Measurements from ENCODE around the gene MAST4. TPM values are rescaled to one million over a fixed set of nuclear protein-coding genes. Genes with fewer than 3 reads are reported as not detected.
"Not testable (repeated sequence)": the region's sequence is repeated elsewhere in the genome, so short reads cannot be mapped to it uniquely, and the experiment has no call there.

Gene MAST4
- polyA plus RNA-seq, 1 experiment: 11.6 TPM

DNA sequence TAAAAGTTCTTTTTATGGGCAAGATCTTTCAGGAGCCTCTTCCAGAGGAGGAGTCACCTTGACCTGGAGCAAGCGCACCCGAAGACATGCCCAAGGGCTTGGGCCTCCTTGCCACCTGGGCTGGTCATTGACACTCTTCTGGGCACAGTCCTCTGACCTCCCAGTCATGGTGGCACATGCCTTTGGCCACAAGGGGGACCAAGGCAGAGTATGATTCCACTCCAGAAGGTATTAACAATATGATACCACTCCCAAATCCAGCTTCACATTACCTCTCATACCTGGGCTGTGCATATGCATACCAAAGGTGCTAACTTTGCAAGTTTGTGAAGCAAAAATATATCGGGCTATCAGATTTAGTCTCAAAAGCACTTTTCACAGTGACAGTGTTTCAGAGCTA, 84.6 kb downstream of the MAST4 start:
- no peak overlapping the region for H3K27ac ChIP-seq (ENCODE audit: low read depth, low read length)
- CTCF ChIA-PET: no interaction called here
- TF ChIP-seq, protein P1, sequence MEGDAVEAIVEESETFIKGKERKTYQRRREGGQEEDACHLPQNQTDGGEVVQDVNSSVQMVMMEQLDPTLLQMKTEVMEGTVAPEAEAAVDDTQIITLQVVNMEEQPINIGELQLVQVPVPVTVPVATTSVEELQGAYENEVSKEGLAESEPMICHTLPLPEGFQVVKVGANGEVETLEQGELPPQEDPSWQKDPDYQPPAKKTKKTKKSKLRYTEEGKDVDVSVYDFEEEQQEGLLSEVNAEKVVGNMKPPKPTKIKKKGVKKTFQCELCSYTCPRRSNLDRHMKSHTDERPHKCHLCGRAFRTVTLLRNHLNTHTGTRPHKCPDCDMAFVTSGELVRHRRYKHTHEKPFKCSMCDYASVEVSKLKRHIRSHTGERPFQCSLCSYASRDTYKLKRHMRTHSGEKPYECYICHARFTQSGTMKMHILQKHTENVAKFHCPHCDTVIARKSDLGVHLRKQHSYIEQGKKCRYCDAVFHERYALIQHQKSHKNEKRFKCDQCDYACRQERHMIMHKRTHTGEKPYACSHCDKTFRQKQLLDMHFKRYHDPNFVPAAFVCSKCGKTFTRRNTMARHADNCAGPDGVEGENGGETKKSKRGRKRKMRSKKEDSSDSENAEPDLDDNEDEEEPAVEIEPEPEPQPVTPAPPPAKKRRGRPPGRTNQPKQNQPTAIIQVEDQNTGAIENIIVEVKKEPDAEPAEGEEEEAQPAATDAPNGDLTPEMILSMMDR (IDR thresholded peaks at IDR 0.05; ENCODE audit: low read depth, low read length): no peak

DNA sequence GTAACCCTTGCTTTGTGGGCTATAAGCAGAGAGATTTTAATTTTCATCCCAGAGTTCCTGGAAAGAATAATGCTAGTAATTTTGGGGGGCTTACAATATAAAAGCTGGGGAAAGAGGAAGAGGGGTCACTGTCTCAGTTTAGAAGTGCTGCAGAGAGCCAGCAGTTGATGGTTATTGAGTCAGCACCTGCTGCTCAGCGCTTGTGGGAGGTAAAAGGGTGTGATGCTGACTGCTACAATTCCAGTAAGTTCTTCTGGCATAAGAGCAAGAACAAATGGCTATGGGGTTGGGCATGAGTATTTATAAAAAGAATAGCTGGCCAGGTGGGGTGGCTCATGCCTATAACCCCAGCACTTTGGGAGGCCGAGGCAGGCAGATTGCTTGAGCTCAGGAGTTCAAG, 88.5 kb downstream of the MAST4 start:
- H3K27ac ChIP-seq (ENCODE audit: low read depth, low read length): no peak overlapping the region
- TF ChIP-seq, protein P1 (IDR thresholded peaks at IDR 0.05; ENCODE audit: low read depth, low read length): no peak
- no peaks in the 10 kb centered on the region for H3K27me3 ChIP-seq (ENCODE audit: control insufficient read depth, insufficient read depth, low read length)
- H3K9me3 ChIP-seq (ENCODE audit: control insufficient read depth, insufficient read depth, low read length): no peaks in the 10 kb centered on the region
- H3K4me3 ChIP-seq (ENCODE audit: low read depth, low read length): no peak overlapping the region
- no peak for DNase-seq (ENCODE audit: low read depth, low spot score)
- ChIA-PET CTCF (no interaction called here), POLR2A (no interaction called here)

More for the DNA sequence above, 84.6 kb downstream of the MAST4 start:
- no peak for DNase-seq (ENCODE audit: low read depth, low spot score)
- H3K4me3 ChIP-seq (ENCODE audit: low read depth, low read length): no peak overlapping the region
- no peaks in the 10 kb centered on the region for H3K27me3 ChIP-seq (ENCODE audit: control insufficient read depth, insufficient read depth, low read length)
- no peaks in the 10 kb centered on the region for H3K9me3 ChIP-seq (ENCODE audit: control insufficient read depth, insufficient read depth, low read length)
- POLR2A ChIA-PET: no interaction called here

DNA sequence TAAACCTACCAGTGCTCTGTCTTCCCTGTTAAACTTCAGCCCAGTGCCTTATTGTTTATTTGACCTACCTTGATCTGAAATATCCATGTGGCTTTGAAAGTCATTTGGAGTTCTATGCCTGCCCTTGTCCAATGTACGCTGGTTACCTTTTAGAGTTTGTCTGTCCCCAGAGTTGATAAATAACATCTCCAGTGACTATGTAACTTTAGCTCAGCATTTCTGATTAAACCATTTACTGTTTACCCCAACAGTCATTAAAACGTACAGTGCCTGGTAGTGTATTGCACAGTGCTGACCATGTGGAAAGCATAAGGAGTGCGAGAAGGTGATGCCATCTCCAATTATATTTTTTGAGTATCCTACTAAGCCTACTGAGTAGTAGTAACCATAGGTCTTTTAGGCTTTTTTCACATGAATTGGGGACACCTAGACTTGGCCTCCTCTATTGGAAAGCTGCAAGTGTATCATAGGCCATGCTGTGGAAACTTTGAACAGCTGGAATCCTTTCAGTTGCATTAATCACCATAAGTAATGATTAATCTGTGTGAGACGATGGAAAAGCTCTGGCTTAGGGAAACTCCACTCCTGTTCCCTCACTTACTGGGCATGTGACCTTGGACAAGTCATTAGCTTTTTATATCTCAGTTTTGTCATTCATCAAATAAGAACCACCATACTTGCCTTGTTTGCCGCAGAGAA, 93.5 kb downstream of the MAST4 start:
- POLR2A ChIA-PET: no interaction called here
- TF ChIP-seq, protein P1 (IDR thresholded peaks at IDR 0.05; ENCODE audit: low read depth, low read length): no peak
- H3K27ac ChIP-seq (ENCODE audit: low read depth, low read length): no peak overlapping the region
- no peaks in the 10 kb centered on the region for H3K9me3 ChIP-seq (ENCODE audit: control insufficient read depth, insufficient read depth, low read length)
- no peak overlapping the region for H3K4me3 ChIP-seq (ENCODE audit: low read depth, low read length)
- CTCF ChIA-PET: no interaction called here
- DNase-seq (ENCODE audit: low read depth, low spot score): no peak
- H3K27me3 ChIP-seq (ENCODE audit: control insufficient read depth, insufficient read depth, low read length): no peaks in the 10 kb centered on the region

GRCh38 chr5:66694036-66694435, 97.8 kb downstream of the MAST4 start:
- Histone ChIP-seq H3K27ac (ENCODE audit: low read depth, low read length) (no peak overlapping the region), H3K4me3 (ENCODE audit: low read depth, low read length) (no peak overlapping the region), H3K27me3 (ENCODE audit: control insufficient read depth, insufficient read depth, low read length) (no peaks in the 10 kb centered on the region), H3K9me3 (ENCODE audit: control insufficient read depth, insufficient read depth, low read length) (no peaks in the 10 kb centered on the region)
- ChIA-PET POLR2A (no interaction called here), CTCF (no interaction called here)
- DNase-seq (ENCODE audit: low read depth, low spot score): no peak
- TF ChIP-seq, protein P1 (IDR thresholded peaks at IDR 0.05; ENCODE audit: low read depth, low read length): no peak

DNA sequence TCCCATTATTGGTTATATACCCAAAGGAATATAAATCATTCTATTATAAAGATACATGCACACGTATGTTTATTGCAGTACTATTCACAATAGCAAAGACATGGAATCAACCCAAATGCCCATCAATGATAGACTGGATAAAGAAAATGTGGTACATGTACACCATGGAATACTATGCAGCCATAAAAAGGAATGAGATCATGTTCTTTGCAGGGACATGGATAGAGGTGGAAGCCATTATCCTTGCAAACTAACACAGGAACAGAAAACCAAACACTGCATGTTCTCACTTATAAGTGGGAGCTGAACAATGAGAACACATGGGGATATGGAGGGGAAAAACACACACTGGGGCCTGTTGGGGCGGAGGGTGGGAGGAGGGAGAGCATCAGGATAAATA, 99.6 kb downstream of the MAST4 start:
- CTCF ChIA-PET; H3K27ac ChIP-seq (ENCODE audit: low read depth, low read length); POLR2A ChIA-PET; H3K27me3 ChIP-seq (ENCODE audit: control insufficient read depth, insufficient read depth, low read length); DNase-seq (ENCODE audit: low read depth, low spot score); H3K9me3 ChIP-seq (ENCODE audit: control insufficient read depth, insufficient read depth, low read length); H3K4me3 ChIP-seq (ENCODE audit: low read depth, low read length): not testable (repeated sequence)
